SKM-1 (cell line): Measurements from ENCODE around the gene TRDN.
"Not testable (repeated sequence)": the region's sequence is repeated elsewhere in the genome, so short reads cannot be mapped to it uniquely, and the experiment has no call there.

Experiments used
- DNase-seq: peaks from one replicate; lab custom pipeline; 2025; ENCODE audit not compliant: unreplicated experiment; lab: John Stamatoyannopoulos, UW

Gene TRDN

GRCh38 chr6:123509112-123509511 lies 127.6 kb downstream of the TRDN start:
- DNase-seq, result no peak

GRCh38 chr6:123508290-123508689 lies 128.5 kb downstream of the TRDN start:
- DNase-seq, result no peak

- DNase-seq, result no peak
Measured at GRCh38 chr6:123507582-123507981, 129.2 kb downstream of the TRDN start.

- no peak for DNase-seq
Measured at GRCh38 chr6:123503619-123504018, 133.1 kb downstream of the TRDN start.

GRCh38 chr6:123497025-123497424 lies 139.7 kb downstream of the TRDN start:
- no peak for DNase-seq

GRCh38 chr6:123489589-123489988 lies 147.2 kb downstream of the TRDN start:
- no peak for DNase-seq

GRCh38 chr6:123480986-123481385 lies 155.8 kb downstream of the TRDN start:
- no peak for DNase-seq

GRCh38 chr6:123472025-123472702 lies 164.6 kb downstream of the TRDN start:
- DNase-seq, result not testable (repeated sequence)

GRCh38 chr6:123467392-123467791 lies 169.4 kb downstream of the TRDN start:
- DNase-seq, result no peak

- DNase-seq, result no peak
Measured at GRCh38 chr6:123462152-123462551, 174.6 kb downstream of the TRDN start.

- DNase-seq, result no peak
Measured at GRCh38 chr6:123458218-123458617, 178.5 kb downstream of the TRDN start.

GRCh38 chr6:123456836-123457235 lies 179.9 kb downstream of the TRDN start:
- no peak for DNase-seq

- DNase-seq, result no peak
Measured at GRCh38 chr6:123454448-123454847, 182.3 kb downstream of the TRDN start.

GRCh38 chr6:123453071-123453470 lies 183.7 kb downstream of the TRDN start:
- DNase-seq, result not testable (repeated sequence)

- DNase-seq, result no peak
Measured at GRCh38 chr6:123448306-123448884, 188.4 kb downstream of the TRDN start.

GRCh38 chr6:123447315-123447937 lies 189.3 kb downstream of the TRDN start:
- no peak for DNase-seq

- DNase-seq, result no peak
Measured at GRCh38 chr6:123439371-123439770, 197.4 kb downstream of the TRDN start.

GRCh38 chr6:123434186-123434585 lies 202.6 kb downstream of the TRDN start:
- DNase-seq, result no peak

GRCh38 chr6:123430970-123431369 lies 205.8 kb downstream of the TRDN start:
- DNase-seq, result no peak

- no peak for DNase-seq
Measured at GRCh38 chr6:123427008-123427407, 209.7 kb downstream of the TRDN start.

- DNase-seq, result no peak
Measured at GRCh38 chr6:123423130-123423529, 213.6 kb downstream of the TRDN start.

GRCh38 chr6:123420512-123420911 lies 216.2 kb downstream of the TRDN start:
- DNase-seq, result no peak
